Amygdala (tissue), 56 donors: ENCODE results near the gene CDH24.

Source experiments
- DNase-seq, 56 donors: peaks; one replicate each; lab custom pipeline; 2025; lab: John Stamatoyannopoulos, UW

The CDH24 gene, protein sequence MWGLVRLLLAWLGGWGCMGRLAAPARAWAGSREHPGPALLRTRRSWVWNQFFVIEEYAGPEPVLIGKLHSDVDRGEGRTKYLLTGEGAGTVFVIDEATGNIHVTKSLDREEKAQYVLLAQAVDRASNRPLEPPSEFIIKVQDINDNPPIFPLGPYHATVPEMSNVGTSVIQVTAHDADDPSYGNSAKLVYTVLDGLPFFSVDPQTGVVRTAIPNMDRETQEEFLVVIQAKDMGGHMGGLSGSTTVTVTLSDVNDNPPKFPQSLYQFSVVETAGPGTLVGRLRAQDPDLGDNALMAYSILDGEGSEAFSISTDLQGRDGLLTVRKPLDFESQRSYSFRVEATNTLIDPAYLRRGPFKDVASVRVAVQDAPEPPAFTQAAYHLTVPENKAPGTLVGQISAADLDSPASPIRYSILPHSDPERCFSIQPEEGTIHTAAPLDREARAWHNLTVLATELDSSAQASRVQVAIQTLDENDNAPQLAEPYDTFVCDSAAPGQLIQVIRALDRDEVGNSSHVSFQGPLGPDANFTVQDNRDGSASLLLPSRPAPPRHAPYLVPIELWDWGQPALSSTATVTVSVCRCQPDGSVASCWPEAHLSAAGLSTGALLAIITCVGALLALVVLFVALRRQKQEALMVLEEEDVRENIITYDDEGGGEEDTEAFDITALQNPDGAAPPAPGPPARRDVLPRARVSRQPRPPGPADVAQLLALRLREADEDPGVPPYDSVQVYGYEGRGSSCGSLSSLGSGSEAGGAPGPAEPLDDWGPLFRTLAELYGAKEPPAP

DNA sequence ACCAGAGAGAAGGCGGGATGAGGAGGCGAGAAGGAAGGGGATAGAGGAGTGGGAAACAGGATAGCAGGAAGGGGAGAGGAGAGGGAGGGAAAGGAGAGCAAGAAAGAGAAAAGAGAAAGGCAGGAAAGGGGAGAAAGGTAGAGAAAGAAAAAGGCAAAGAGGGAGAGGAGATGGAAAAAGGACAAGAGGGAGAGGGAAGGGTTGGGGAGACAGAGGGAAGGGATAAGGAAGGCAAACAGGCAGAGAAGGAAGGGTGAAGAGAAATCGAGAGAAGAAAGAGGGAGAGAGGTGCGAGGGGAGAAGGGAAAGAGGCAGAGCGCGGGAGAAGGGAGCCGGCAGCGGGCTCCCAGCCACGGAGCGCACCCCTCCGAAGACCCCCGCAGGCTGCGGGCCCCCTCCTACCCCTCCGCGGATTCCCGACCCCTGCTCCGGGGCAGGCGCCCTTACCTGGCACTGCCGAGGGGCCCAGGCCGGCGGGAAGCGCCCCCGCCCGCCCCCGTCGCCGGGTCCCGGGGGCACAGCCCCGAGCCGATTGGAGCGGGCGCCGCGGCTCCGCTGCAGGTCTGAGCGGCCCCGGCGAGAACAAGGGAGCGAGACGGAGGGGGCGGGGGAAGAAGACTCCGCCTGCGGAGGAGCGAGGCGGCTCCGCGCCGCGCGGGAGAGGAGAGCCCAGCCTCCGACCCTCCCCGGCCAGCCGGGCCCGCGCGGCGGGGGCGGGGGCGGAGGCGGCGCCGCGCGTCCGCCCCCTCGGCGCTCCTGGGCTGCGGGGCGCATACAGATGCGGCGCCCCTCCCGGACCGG, at the start of gene CDH24:
Gene CDH24, minus strand, starts transcription at position 565 of the 801 bp plus-strand sequence. CDS start 1,787 bp downstream, outside the sequence.
- DNase-seq = no peak

DNA sequence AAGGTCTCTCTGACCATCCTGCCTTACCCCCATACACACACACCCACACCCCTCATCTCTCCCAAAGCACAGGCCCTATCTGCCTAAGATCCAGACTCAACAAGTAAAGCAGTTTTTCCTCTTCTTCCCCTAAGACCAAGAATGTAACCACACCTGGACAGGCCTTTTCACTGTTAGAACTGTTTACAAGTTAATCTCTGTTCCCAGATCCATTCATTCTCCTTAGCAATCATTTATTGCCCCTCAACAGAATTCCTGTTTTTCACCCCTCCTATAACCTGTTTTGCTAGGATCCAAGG, 49.4 kb upstream of the CDH24 start:
- no peak for DNase-seq

DNA sequence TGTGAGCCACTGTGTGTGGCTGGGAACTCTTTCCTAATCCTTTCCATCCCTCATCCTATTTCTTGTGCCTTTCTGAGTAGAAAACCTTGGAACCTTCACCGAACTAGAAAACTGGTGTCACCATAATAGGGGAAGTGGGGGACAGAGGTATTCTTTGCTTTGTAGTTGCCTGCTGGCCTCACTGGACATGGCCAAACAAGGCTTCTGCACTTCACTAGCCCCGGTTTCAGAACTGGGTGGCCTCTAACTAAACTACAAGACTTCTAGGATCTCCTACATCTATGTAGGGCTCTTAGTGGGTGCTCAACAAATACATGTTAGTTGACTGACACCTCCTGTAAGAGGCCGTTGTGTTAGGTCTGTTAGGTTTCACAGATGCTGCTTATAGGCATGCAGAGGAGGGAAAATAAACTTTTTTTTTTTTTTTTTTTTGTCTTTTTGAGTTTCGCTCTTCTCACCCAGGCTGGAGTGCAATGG, 48.1 kb upstream of the CDH24 start:
- no peak for DNase-seq

DNA sequence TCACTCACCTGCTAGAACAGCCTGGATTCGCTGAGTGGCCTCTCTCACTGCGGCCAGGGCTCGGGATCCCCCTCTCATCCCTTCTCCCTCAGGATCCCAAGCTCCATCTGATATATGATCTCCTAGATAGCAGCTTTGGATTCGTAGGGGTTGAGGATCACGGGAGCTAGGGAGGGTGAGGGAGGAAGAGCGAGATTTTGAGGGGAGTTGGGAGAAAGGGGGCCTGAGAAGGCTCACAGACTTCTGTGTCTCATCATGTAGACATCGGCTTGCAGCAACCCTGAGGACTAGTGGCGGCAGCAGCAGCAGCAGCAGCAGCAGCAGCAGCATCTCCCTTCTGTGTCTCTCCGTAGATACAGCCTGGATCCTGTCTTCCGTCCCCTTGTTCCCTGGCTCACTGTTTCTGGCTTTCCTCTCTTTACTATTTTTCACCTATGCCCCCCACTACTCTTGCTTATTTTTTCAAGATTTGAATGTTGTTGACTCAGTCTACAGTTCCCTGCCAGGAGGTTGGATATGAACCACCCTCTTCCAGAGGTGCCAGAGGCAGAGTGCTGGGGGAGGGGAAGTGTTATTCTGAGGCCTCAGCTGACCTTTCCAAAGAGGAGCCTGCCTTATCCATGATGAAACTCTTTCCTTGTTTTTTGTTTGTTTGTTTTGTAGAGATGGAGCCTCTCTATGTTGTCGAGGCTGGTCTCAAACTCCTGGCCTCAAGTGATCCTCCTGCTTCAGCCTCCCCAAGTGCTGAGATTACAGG, 47.4 kb upstream of the CDH24 start, which contains the start of gene CIROP:
Gene CIROP, minus strand, starts transcription at position 399 of the 757 bp plus-strand sequence. Its CDS starts 69 bp downstream, at position 330.
- DNase-seq = no peak

DNA sequence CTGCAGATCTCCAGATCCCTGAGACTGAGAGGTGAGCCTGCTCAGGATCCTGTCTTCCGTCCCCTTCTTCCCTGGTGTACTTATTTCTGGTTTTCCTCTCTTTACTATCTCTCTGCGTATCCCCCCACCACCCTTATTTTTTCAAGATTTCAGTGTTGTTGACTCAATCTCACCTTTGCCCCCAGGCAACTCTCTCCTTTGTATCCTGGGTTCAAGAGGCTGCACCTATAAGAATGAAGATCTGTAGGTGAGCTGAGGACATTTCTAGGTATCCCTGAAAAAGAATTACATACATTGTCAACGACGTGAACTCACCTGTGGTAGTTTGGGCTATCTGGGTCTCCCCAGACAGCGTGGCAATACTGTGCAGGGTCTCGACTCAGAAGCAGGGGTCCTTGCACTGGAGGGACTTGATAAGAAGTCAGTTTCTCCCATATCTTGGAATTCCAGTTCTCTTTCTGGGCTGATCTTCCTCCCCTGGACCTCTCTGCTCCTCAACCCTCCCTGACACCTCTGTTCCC, 46.8 kb upstream of the CDH24 start:
- DNase-seq = no peak

DNA sequence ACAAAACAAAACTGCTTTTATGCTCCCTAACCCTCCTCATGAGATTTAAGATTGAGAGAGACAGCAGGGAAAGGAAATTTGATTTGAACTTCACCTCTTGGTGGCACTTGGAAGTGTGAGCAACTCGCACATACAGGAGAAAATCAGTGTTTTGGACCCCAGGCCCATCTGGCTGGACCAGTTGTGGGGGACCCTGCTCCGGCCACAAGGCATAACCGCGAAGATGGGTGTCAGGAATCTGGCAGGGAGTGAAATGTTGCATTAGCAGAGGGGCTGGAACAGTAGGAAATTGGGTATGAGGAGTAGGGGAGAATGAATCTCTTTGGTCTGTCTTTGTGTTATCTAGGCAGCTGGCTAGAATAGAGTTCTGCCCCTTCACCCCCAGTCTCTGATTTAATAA, 46.3 kb upstream of the CDH24 start:
- DNase-seq = no peak

DNA sequence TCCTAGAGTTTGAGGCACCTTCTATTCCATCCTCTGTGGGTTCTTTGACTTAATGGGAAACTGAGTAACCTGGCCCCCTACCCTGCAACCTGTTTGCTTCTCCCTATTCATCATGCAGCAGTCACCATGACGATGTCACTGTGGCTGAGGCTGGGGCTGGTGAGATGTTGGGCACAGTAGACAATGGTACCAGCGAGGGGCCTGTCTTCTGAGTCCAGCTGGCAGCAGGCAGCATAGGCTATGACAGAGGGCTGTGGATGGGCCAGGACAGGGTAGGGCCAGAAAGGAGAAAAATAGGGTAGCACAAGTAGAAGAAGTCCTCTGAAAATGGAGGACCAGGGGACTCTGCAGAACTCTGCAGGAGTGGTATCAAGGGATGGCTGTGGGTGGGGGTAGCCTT, 45.5 kb upstream of the CDH24 start:
- DNase-seq = peak in 12 of 56 donors; percentile 9 to 61 (median 34)

DNA sequence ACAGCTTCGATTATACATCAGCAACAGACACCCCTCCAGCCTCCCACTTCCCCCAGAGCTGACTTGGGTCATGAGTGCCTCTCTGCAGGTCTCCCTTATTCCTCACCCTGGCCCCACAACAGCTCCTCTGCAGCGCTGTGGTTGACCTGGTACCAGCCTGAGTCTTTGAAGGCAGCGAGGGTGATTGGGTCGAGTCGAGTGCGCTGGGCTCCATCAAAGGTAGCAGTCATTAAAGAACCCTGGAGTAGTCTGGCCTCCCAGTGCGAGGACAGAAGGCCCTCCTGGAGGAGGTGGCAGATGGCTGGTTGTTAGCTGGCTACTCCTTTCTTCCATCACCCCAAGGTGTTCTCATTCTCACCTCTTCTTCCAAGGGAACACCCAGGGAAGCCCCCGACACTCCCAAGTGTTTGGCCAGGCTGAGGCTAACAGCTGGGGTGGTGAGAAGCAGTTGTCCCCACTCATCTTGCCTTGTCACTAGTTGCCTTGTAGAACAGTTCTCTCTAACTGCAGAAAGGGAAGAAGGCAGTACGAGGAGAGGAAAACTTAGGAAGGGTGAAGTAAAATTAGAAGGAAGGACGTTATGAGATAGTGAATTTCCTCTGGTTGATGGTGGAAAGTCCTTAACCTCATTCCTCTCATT, 44.8 kb upstream of the CDH24 start:
- no peak for DNase-seq

DNA sequence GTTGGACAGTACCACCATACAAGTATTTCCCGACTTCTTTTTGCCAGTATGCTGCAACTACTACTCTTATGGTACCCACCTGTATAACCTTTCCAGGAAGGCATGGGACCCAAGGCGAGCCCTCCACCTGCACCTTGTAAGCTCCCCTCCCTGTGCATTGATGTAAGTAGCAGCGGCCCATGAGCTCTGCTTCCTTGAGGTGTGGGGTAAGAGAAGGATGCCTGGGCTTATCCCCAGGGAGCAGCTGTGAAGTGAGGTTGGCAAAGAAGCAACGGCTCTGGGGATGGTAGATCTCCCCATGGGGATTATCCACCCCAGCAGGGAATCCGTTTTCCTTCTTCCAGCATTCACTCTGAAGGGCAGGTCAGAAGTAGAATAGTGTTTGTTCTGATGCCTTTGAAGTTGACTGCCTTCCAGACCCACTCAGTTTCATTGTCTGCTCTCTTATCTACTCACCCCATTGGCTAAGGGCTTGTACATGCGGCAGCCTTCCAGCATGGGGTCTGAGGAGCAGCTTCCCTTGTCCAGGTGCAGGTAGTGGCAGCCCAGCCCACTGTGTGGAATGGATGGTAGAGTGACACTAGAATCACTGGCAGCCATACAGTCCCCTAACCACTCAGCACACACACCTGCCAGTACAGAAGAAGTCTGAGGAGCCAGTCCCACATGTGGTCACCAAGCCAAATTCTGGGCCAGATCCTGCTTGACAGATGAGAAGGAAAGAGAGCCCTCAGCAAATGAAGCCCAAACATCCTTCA, 44.1 kb upstream of the CDH24 start:
- DNase-seq = no peak

DNA sequence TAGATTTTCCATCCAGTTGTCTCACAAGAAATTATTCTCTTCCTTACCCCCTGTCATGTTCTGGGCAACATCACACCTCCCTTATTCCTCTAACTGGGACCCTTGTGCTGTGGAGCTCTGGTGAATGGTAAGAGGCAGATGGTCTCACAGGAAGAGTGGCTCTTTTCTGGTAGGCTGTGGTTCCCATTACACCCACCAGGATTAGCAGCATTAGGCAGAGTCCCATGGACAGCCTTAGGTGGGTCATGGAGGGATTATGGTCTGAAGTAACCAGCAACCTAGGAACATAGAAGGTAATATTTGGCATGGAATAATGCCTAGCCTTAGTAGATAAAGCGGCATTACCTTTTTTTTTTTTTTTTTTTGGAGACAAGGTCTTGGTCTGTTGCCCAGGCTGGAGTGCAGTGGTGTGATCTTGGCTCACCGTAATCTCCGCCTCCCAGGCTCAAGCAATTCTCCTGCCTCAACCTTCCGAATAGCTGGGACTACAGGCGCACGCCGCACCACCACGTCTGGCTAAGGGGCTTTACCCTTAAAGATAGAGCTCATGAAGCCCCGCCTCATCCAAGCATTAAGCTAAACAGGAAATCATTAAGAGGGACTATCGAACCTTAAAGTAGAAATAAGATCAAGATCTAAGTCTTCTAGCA, 42.0 kb upstream of the CDH24 start:
- no peak for DNase-seq

DNA sequence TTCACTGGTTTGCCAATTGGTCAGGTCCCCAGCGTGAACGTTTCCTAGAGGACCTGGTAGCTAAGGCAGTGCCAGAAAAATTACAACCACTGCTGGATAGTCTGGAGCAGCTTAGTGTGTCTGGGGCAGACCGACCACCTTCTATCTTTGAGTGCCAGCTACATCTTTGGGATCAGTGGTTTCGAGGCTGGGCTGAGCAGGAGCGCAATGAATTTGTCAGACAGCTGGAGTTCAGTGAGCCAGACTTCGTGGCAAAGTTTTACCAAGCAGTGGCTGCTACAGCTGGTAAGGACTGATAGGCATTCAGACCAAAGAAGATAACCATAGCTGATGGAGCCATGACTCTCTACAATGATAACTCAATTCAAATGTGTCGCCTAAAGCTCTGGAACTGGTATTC, 40.5 kb upstream of the CDH24 start:
- DNase-seq = no peak

DNA sequence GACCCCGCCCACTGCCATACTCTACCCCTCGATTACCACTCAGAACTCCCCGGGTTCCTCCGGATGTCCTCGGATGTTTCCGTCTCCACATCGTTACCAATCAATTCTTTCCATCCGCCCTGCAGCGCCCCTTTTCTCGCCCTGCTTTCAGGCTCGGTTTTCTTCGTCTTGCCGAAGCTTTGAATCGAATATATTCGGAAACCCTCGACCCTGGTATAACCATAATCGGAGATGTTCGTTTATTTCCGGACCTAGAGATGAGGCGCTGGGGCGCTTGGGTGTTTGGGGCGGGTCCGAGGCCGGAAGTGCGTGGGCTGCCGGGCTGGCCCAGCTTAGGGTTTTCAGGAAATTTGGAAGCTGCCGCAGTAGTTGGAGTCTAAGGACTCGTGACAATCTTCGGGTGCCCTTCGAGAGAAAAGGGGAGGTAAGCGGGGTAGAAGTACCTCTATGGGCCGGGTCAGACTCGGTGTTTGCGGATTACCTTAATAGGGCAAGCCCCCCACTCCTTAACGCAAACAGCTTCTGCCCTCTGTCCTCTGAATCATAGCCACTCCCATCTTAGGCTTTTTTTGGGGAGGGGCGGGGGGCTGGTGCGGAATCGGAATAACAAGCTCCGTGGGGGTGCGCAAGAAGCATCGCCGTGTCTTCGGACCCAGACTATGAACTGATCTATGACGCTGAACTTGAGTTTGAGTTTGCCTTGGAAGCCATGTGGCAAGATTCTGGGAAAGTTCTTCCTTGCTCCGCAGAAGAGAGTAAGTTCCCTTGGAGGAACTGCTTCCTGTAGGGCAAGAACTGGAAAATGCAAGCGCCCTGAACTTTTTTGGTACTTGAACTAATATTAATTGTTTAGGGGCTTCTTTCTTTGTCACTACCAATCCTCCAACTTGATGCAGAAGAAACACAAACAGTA, 38.1 kb upstream of the CDH24 start, which contains the start of gene C14orf119:
Gene C14orf119, plus strand, starts transcription at position 310 of the 913 bp plus-strand sequence. CDS start 2,154 bp downstream, outside the sequence.
- no peak for DNase-seq

DNA sequence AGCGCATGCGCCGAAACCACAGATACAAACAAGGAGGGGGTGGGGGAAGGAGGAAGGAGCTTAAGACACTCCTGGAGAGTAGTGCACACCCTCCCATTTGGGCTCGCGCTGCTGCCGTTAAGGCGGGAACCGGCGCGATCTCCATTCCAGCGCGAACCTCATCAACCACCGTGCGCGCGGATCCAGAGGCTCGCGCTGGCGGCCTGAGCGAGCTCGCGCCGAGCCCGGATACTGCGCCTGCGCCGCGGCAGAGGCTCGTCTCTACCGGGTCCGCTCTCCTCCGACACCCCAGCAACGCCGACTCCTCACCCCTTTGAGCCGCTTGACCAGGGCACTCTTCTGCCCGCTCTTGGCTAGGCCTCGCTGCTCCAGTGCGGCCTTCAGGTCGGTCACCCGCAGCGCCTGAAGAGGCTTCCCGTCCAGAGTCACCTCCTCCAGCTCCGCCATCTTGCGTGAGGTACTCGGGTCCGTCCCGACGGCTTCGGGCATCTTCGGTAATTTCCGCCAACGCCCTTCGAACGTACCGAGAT, 37.4 kb upstream of the CDH24 start, which contains the start of gene ACIN1:
Gene ACIN1, minus strand, starts transcription at position 471 of the 530 bp plus-strand sequence. Its CDS starts 24 bp downstream, at position 447.
- no peak for DNase-seq

DNA sequence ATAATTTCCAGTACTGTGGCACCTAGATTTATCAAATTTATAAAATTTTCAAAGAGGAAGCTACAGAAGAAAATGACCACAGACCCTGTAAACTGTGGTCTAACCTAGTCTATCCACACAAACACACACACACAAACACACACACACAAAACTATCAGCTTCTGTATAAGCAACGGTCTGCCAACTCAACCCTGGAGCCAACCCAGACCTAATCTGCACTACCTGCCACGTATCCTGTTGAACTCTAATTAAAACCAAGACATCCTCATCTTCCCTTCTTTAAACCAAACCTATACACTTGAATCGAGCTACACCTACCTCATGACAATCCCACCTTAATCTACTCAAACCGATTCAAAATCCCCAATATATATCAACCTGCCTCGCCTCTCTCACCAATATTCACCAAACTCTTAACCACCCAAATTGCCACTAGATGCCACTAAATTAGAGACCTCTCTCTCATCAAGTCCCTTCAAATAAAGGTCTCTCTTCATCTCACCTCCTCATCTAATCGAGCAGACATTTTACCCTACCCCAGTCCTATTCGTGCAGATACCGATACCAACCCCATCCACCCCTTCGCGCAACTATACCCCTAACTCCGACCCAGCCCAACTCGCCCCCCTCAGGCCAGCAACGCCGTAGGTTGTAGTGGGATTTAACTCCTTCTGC, 36.8 kb upstream of the CDH24 start:
- DNase-seq = no peak

DNA sequence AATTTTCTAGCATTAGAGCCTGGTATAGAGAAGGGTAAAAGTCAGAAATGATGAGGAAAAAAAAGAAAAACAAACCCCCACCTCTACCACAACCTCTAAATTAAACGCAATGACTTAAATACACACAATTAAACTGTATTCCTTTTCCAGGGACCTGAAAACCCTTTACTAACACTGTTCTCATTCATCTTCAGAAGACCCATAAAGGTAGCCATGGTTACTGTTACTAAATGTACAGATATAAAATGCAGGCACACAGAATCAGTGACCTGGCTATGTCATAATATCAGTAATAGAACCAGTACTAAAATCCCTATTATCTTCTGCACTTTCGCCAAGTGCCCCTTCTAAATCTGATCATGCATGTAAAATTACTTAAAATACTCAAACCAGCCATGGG, 36.2 kb upstream of the CDH24 start:
- DNase-seq = no peak

DNA sequence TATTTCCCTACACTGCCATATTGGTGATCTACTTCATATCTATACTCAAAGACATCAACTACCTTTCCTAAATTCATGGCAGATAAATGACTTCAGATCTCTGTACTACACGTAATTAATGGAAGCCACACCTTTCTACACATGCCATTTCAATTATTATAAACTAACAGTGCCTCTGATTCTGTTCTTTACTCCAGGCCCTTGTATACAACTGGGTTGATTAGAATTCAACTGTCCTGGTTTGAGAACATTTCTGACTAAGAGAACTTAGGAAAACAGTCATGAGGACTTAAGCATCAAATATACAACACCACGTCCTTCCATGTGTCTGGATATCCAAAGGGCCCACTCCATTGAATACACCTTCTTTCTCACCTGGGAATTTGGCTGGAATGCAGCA, 35.8 kb upstream of the CDH24 start:
- no peak for DNase-seq
